HG02763 (cell line): ENCODE measurements around the gene MAN2B1.
"Not testable (repeated sequence)": the region's sequence is repeated elsewhere in the genome, so short reads cannot be mapped to it uniquely, and the experiment has no call there.

Source experiments
- ATAC-seq: cut with Tn5 transposase; IDR thresholded peaks from one replicate; pipeline ENCODE4 v1.9.1; 2021; ENCODE audit warnings: mild to moderate bottlenecking, moderate library complexity; ENCODE audit not compliant: unreplicated experiment

Gene MAN2B1

DNA sequence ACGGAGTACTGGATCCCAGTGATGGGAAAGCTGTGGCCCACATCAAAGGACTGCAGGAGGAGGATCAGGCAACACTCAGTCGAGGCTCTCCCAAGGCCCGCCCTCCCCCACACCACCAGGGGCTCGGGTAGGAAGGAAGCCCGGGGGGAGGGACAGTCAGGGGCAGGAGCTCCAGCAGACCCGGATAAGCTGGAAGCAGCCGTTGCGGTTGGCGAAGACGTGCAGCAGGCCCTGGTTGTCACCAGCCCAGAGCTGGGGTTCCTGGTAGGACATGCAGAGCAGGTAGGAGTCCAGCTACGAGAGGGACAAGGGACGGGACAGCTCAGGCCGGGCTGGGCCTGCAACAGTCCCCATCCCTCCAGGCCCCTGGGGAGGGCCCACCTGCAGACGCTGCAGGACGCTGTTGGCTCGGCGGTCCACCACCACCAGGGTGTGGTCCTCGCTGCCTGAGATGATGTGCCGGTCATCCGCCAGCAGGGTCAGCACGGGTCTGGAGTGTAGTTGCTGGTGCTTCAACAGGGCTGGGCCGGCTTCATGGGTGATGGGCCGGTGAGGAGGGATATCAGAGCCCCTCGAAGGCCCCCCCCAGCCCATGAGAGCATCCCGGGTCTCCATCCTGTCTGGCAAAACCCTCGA, 23.2 kb upstream of the MAN2B1 start:
- ATAC-seq = no peak

- no peak for ATAC-seq
Observed at GRCh38 chr19:12689012-12689411, 22.5 kb upstream of the MAN2B1 start.

DNA sequence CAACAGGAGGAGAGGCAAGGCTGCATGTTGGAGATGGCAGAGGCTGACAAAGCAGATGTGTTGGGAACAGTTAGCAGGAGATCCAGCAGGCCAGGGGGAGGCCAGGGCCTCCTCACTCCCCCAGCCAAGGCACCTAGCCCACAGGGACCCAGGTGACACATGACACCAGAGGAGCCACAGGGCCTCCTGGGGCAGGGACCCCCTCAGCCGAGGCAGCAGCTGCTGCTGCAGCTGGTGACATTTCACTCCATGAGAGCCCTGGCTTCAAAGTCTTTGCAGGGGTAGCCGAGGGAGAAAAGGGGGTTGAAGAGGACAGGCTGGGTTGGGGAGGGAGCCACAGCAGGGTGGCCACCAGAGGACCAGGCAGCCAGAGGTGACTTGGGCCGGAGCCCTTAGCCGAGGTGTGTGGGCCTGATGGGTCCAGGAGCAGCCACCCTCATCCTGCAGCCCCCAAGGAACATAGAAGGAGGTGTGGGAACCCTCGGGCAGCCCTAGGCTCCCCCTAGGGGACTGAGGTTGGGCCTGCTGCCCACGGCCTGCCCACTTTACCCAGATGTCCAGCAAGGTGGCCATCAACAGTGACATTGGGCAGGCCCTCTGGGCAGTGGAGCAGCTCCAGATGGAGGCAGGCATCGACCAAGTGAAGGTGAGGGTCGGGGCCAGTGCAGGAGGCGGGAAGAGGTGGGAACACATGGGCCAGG, 21.1 kb upstream of the MAN2B1 start, which contains the start of gene GNG14:
Gene GNG14 (plus strand): TSS at position 503 of the 701 bp plus-strand sequence. CDS start 51 bp downstream, at position 554.
- ATAC-seq = no peak

- no peak for ATAC-seq
Observed at GRCh38 chr19:12685831-12686230, 19.3 kb upstream of the MAN2B1 start.

- peak; percentile 69 for ATAC-seq
Observed at GRCh38 chr19:12681074-12681987, 14.8 kb upstream of the MAN2B1 start, which contains the start of gene DHPS. DHPS (minus strand) TSS chr19:12681880; CDS start chr19:12681766, 114 bp downstream.

GRCh38 chr19:12680034-12680433, 13.5 kb upstream of the MAN2B1 start:
- no peak for ATAC-seq

GRCh38 chr19:12678039-12678438, 11.5 kb upstream of the MAN2B1 start:
- not testable (repeated sequence) for ATAC-seq

- no peak for ATAC-seq
Observed at GRCh38 chr19:12676928-12677327, 10.4 kb upstream of the MAN2B1 start.

DNA sequence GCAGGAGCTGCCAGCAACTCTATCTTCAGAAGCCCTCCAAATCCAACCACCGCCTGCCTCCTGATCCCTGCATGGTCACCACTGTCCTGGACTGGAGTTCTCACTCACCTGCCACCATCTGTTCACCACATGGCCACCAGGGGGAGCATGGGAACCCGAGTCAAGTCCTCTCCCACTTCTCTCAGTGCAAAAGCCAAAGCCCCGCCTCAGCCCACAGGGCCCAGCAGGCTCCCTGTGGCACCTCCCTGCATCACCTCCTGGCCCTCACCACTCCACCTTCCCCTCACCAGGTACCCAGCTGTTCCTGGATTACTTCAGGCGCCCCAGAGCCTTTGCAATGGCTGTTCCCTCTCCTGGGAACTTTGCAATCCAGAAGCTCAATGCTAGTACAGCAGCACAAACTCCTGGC, 9.8 kb upstream of the MAN2B1 start:
- no peak for ATAC-seq

DNA sequence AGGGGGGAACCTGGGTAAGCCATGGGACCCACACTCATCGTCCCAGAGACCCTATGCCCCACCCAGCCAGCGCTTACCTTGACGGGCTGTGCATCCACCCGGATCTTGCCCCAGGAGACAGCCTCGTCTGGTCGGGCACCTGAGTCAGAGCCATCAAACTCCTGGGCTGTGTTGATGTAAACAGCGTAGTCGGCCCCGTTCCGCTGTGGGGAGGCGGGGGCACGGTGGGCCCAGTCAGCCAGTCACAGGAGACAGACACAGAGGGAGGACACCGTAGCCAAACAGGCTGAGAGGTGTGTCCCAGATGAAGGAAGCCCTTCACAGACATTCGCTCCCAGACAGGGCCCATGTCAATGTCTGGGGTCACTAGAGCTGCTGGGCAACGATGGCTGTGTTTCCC, 9.4 kb upstream of the MAN2B1 start:
- ATAC-seq = no peak

GRCh38 chr19:12675399-12675798, 8.9 kb upstream of the MAN2B1 start:
- ATAC-seq = no peak

DNA sequence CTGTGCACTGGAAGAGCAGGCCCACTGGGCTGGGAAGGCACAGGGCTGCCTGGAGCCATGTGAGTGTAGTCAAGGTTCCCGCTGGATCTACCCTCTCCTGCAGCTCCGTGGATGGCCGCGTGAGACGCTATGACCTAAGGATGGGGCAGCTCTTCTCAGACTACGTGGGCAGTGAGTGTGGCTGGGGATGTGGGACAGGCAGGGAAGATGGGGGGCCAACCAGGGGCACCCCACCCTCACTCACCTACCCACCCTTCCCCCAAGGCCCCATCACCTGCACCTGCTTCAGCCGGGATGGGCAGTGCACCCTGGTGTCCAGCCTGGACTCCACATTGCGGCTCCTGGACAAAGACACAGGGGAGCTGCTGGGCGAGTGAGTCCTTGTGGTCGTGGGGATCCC, 6.2 kb upstream of the MAN2B1 start:
- ATAC-seq = no peak

GRCh38 chr19:12670159-12670928, 3.8 kb upstream of the MAN2B1 start:
- no peak for ATAC-seq

DNA sequence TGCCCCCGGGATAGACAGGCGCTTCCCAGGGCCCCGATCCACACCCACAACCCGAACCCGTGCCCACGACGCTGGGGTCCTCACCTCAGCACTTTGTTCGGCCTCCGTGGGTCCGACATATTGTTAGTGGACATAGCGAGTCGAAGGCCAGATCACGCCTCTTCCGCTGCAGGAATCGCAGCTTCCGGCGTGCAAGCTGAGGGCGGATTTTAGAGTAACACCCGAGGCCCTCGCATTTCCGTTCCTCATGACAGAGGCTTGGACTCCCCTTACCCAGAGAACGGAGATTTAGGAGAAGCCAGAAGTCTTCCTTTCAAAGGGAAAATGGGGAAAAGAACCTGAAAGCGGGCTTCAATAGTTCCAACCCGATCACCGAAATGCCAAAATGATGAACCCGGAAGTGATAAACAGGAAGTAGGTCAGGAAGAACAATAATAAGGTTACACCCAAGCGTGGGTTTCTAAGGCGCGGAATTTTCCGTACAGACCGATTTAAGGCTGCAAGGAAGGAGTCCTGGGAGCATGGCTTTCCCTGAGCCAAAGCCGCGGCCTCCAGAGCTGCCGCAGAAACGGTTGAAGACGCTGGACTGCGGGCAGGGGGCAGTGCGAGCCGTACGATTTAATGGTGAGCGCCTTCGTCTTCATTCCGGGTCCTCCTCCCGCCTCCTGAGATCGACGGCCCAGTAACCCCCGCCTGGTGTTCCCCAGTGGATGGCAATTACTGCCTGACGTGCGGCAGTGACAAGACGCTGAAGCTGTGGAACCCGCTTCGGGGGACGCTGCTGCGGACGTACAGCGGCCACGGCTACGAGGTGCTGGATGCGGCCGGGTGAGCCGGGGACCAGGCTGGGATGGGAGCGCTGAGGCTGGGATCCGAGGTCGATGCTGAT, 3.0 kb upstream of the MAN2B1 start:
- no peak for ATAC-seq

GRCh38 chr19:12668932-12669269, 2.4 kb upstream of the MAN2B1 start:
- ATAC-seq = no peak

DNA sequence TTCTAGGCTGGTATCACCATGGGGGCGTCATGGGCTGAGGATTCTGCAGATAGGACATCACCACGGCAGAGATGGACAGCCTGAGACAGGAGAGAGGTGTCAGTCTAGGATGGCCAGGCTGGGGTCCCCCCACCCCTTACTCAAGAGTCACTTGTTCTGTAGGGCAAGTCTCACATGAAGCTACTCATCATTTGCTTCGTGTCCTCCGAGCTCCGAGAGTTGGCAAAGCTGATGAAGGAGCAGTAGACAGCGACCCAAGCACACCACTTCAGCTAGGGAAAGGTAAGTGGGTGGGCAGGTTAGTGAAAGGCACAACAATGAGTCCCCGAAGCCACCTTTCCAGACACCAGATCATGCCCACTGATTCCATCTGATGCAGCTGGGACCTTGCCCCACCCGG, 1.8 kb upstream of the MAN2B1 start:
- no peak for ATAC-seq

GRCh38 chr19:12667731-12668302, 1.3 kb upstream of the MAN2B1 start:
- ATAC-seq = no peak

DNA sequence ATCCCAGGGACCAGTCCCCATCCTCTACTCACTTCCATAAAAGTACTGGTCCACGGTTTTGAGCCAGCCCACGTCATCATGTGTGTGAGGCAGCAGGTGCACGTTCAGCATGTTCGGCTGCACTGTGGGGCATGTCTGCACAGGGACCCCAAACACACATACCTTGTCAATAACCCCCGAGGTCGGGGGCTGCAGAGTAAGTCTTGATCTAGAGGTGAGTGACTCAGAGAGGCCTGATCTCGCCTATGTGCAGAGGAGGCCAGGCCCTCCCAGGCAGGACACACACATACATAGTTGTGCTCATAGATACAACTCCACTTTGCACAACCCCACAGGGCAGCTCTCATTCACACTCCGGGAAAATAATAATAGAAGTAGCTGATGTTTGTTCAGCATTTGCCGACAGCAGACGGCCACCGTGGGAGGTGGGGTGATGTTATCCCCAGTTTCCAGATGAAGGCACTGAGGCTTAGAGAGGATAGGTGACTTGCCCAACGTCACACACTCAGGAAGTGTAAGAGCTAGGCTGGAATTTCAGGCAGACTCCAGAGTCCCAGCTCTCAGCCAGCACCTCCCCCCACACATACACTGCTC, 774 bp downstream of the MAN2B1 start:
- ATAC-seq = no peak

GRCh38 chr19:12665281-12665573, 1.3 kb downstream of the MAN2B1 start:
- no peak for ATAC-seq
